ENCODE results near the gene MTFR1L. TPM values are rescaled to one million over a fixed set of nuclear protein-coding genes. Genes with fewer than 3 reads are reported as not detected.

Gene MTFR1L
- total and polyA plus RNA-seq, 5 donors from 2014 or later = 29.7 to 56.1 (median 32.9) TPM

DNA sequence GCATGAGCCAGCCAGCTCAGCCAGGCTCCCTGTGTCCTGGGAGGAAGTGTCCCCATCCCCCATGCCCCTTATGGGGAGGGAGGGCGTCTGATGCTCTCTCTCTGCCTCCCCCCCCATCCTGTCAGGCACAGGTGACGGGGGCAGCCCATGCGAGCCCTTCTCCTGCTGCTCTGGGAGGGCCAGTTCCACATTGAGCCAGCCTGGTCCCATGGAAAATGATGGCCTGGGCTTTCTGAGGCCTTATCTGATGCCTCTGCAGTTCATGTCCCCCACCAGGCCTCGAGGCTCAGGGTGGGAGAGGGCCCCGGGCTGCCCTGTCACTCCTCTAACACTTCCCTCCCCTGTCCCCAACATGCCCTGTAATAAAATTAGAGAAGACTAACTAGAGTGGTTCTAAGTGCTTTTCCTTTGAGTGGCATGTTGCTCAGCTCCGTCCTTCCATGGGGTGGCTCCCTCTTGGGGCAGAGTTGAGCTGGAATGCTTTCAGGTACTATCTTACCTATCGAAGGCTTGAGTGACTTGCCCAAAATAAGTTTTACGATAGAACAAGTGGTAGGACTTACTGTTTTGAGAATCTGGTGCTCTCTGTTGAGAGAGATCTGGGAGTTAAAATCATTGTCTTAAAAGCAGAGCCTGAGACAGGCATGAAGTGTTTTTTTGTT is 1.8 kb upstream of the MTFR1L start:
- H3K9me3 Mint-ChIP-seq = no peaks in the 10 kb centered on the region
- peaks cover 12% of the 10 kb centered on the region for H3K36me3 Mint-ChIP-seq
- ATAC-seq (ENCODE audit: low read depth in 2 of 2) (no peak), DNase-seq (no peak)
- H3K27me3 Mint-ChIP-seq = no peaks in the 10 kb centered on the region
- H3K27ac Mint-ChIP-seq = peak overlapping the region; percentile 85 to 96 (median 93)
- no peaks in the 10 kb centered on the region for H3K36me3 ChIP-seq (ENCODE audit: control insufficient read depth, insufficient read depth, low read length)
- no peaks in the 10 kb centered on the region for H3K27me3 ChIP-seq (ENCODE audit: control insufficient read depth, insufficient read depth, low read length)
- peaks cover 5 to 40% (median 16%) of the 10 kb centered on the region in 4 donors for H3K4me1 Mint-ChIP-seq
- H3K9me3 ChIP-seq (ENCODE audit: control insufficient read depth in 2 of 2, low read length in 2 of 2) = no peaks in the 10 kb centered on the region
- H3K27ac ChIP-seq (ENCODE audit: insufficient read depth, low read length, poor library complexity, severe bottlenecking) = no peak overlapping the region
- H3K4me3 ChIP-seq (ENCODE audit: low read depth, low read length) = no peak overlapping the region
- H3K4me3 Mint-ChIP-seq = peak overlapping the region; percentile 82 to 94 (median 86)
- peaks cover 23% of the 10 kb centered on the region for H3K4me1 ChIP-seq (ENCODE audit: control insufficient read depth, insufficient read depth, low read length, poor library complexity, severe bottlenecking)

GRCh38 chr1:25818569-25818968 is 1.2 kb upstream of the MTFR1L start:
- H3K9me3 Mint-ChIP-seq = no peaks in the 10 kb centered on the region
- peak overlapping the region; percentile 93 to 99 (median 96) for H3K27ac Mint-ChIP-seq
- H3K27ac ChIP-seq (ENCODE audit: insufficient read depth, low read length, poor library complexity, severe bottlenecking) = no peak overlapping the region
- H3K4me3 ChIP-seq (ENCODE audit: low read depth, low read length) = no peak overlapping the region
- peaks cover 8% of the 10 kb centered on the region for H3K36me3 Mint-ChIP-seq
- no peaks in the 10 kb centered on the region for H3K27me3 ChIP-seq (ENCODE audit: control insufficient read depth, insufficient read depth, low read length)
- H3K4me3 Mint-ChIP-seq = peak overlapping the region; percentile 88 to 98 (median 96)
- no peak for DNase-seq
- no peaks in the 10 kb centered on the region for H3K36me3 ChIP-seq (ENCODE audit: control insufficient read depth, insufficient read depth, low read length)
- H3K9me3 ChIP-seq (ENCODE audit: control insufficient read depth in 2 of 2, low read length in 2 of 2) = no peaks in the 10 kb centered on the region
- peaks cover 23% of the 10 kb centered on the region for H3K4me1 ChIP-seq (ENCODE audit: control insufficient read depth, insufficient read depth, low read length, poor library complexity, severe bottlenecking)
- H3K4me1 Mint-ChIP-seq = peaks cover 5 to 40% (median 16%) of the 10 kb centered on the region in 4 donors
- no peaks in the 10 kb centered on the region for H3K27me3 Mint-ChIP-seq
- ATAC-seq (ENCODE audit: low read depth in 2 of 2) = no peak

DNA sequence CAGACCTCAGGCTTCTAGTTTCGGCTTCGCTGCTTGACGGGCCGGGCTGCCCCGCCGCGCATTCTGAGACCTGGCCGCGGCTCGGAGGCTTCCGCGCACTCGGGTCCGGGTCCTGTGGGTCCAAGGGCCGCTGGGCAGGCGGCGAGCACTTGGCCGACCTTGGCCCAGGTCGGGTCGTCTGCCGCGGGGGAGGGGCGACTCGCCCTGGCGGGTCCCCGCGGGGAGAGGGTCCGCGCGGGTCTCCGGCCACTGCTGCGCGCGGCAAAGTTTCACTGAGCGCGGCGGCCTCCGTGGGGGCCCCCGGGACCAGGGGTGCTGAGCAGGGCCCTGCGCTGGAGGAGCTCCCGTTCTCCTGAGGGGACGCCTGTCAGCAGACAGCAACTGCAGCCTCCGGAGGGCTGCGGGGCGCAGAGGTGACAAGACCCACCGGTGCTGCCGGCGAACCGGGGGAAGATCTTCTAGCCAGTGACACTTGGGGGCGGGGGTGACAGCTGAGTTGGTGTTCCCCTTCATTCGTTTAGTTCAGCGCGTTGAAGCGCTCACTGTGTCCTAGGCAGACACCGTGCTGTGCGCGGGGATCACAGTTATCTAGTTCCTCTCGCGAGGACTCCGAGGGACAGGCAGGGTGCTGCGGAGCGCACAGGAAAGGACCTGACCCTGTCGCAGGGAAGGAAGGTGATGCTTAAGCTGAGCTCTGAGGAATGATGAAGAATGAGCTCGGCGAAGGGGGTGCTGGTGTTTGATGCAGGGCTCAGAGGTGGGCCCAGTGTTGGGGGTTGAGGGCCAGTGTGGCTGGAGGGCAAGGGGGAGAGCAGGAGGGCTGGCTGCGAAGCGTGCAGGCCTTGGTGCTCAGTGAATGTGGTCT is 725 bp downstream of the MTFR1L start:
- H3K27me3 ChIP-seq (ENCODE audit: control insufficient read depth, insufficient read depth, low read length) = no peaks in the 10 kb centered on the region
- peak overlapping the region; percentile 86 for H3K27ac ChIP-seq (ENCODE audit: insufficient read depth, low read length, poor library complexity, severe bottlenecking)
- peak; percentile 69 to 71 for ATAC-seq (ENCODE audit: low read depth in 2 of 2)
- peaks cover 5% of the 10 kb centered on the region for H3K36me3 Mint-ChIP-seq
- no peaks in the 10 kb centered on the region for H3K27me3 Mint-ChIP-seq
- peak; percentile 45 to 90 (median 74) for DNase-seq
- peaks cover 11 to 40% (median 17%) of the 10 kb centered on the region in 4 donors for H3K4me1 Mint-ChIP-seq
- H3K36me3 ChIP-seq (ENCODE audit: control insufficient read depth, insufficient read depth, low read length) = no peaks in the 10 kb centered on the region
- peaks cover 23% of the 10 kb centered on the region for H3K4me1 ChIP-seq (ENCODE audit: control insufficient read depth, insufficient read depth, low read length, poor library complexity, severe bottlenecking)
- H3K9me3 ChIP-seq (ENCODE audit: control insufficient read depth in 2 of 2, low read length in 2 of 2) = no peaks in the 10 kb centered on the region
- H3K4me3 Mint-ChIP-seq = peak overlapping the region; percentile 88 to 98 (median 96)
- H3K4me3 ChIP-seq (ENCODE audit: low read depth, low read length) = peak overlapping the region; percentile 72
- peak overlapping the region; percentile 96 to 99 (median 97) for H3K27ac Mint-ChIP-seq
- no peaks in the 10 kb centered on the region for H3K9me3 Mint-ChIP-seq

DNA sequence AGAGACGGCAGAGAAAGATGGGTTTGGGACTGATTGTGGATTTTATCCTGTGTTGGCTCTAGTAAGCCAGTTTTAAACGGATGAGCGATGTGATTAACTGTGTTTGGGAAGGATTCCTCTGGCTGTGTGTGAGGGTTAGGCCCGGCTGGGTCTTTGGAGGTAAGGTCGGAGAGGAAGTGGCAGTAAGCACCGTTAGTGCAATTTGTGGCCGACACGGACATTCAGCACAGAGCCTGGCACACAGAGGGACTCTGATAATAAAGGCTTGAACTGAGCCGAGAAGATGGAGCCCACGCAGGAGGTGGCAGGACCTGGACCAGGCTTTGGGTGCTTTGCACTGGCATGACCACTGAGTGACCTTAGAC is 1.3 kb downstream of the MTFR1L start:
- H3K27ac Mint-ChIP-seq = peak overlapping the region; percentile 96 to 97 (median 96)
- peaks cover 2% of the 10 kb centered on the region for H3K36me3 ChIP-seq (ENCODE audit: control insufficient read depth, insufficient read depth, low read length)
- no peaks in the 10 kb centered on the region for H3K27me3 Mint-ChIP-seq
- H3K36me3 Mint-ChIP-seq = peaks cover 6% of the 10 kb centered on the region
- DNase-seq (no peak), ATAC-seq (ENCODE audit: low read depth in 2 of 2) (no peak)
- peaks cover 23% of the 10 kb centered on the region for H3K4me1 ChIP-seq (ENCODE audit: control insufficient read depth, insufficient read depth, low read length, poor library complexity, severe bottlenecking)
- no peaks in the 10 kb centered on the region for H3K9me3 ChIP-seq (ENCODE audit: control insufficient read depth in 2 of 2, low read length in 2 of 2)
- no peaks in the 10 kb centered on the region for H3K27me3 ChIP-seq (ENCODE audit: control insufficient read depth, insufficient read depth, low read length)
- H3K4me3 ChIP-seq (ENCODE audit: low read depth, low read length) = peak overlapping the region; percentile 72
- peaks cover 11 to 40% (median 17%) of the 10 kb centered on the region in 4 donors for H3K4me1 Mint-ChIP-seq
- peak overlapping the region; percentile 86 for H3K27ac ChIP-seq (ENCODE audit: insufficient read depth, low read length, poor library complexity, severe bottlenecking)
- peak overlapping the region; percentile 88 to 97 (median 94) for H3K4me3 Mint-ChIP-seq
- no peaks in the 10 kb centered on the region for H3K9me3 Mint-ChIP-seq

GRCh38 chr1:25821630-25822091 is 1.9 kb downstream of the MTFR1L start:
- H3K4me3 ChIP-seq (ENCODE audit: low read depth, low read length) = peak overlapping the region; percentile 72
- peak overlapping the region; percentile 96 to 98 (median 96) for H3K27ac Mint-ChIP-seq
- H3K4me3 Mint-ChIP-seq = peak overlapping the region; percentile 83 to 97 (median 90)
- no peaks in the 10 kb centered on the region for H3K27me3 Mint-ChIP-seq
- ATAC-seq (ENCODE audit: low read depth in 2 of 2) (no peak), DNase-seq (no peak)
- H3K4me1 Mint-ChIP-seq = peaks cover 11 to 40% (median 17%) of the 10 kb centered on the region in 4 donors
- H3K9me3 ChIP-seq (ENCODE audit: control insufficient read depth in 2 of 2, low read length in 2 of 2) = no peaks in the 10 kb centered on the region
- no peaks in the 10 kb centered on the region for H3K9me3 Mint-ChIP-seq
- H3K27ac ChIP-seq (ENCODE audit: insufficient read depth, low read length, poor library complexity, severe bottlenecking) = peak overlapping the region; percentile 86
- H3K36me3 ChIP-seq (ENCODE audit: control insufficient read depth, insufficient read depth, low read length) = peaks cover 7% of the 10 kb centered on the region
- H3K27me3 ChIP-seq (ENCODE audit: control insufficient read depth, insufficient read depth, low read length) = no peaks in the 10 kb centered on the region
- H3K4me1 ChIP-seq (ENCODE audit: control insufficient read depth, insufficient read depth, low read length, poor library complexity, severe bottlenecking) = peaks cover 23% of the 10 kb centered on the region
- peaks cover 10% of the 10 kb centered on the region for H3K36me3 Mint-ChIP-seq

- Histone ChIP-seq H3K36me3 (ENCODE audit: control insufficient read depth, insufficient read depth, low read length) (peaks cover 43% of the 10 kb centered on the region), H3K27ac (ENCODE audit: insufficient read depth, low read length, poor library complexity, severe bottlenecking) (no peak overlapping the region), H3K4me1 (ENCODE audit: control insufficient read depth, insufficient read depth, low read length, poor library complexity, severe bottlenecking) (peaks cover 14% of the 10 kb centered on the region), H3K9me3 (ENCODE audit: control insufficient read depth in 2 of 2, low read length in 2 of 2) (no peaks in the 10 kb centered on the region), H3K4me3 (ENCODE audit: low read depth, low read length) (no peak overlapping the region), H3K27me3 (ENCODE audit: control insufficient read depth, insufficient read depth, low read length) (no peaks in the 10 kb centered on the region)
- ATAC-seq (ENCODE audit: low read depth in 2 of 2) (no peak), DNase-seq (no peak)
- H3K36me3 Mint-ChIP-seq = peaks cover 30% of the 10 kb centered on the region
- H3K27me3 Mint-ChIP-seq = no peaks in the 10 kb centered on the region
- peaks cover 11 to 22% (median 18%) of the 10 kb centered on the region in 4 donors for H3K4me1 Mint-ChIP-seq
- no peak overlapping the region for H3K4me3 Mint-ChIP-seq
- no peaks in the 10 kb centered on the region for H3K9me3 Mint-ChIP-seq
- no peak overlapping the region for H3K27ac Mint-ChIP-seq
Observed at GRCh38 chr1:25825605-25826004, 5.9 kb downstream of the MTFR1L start.

GRCh38 chr1:25826571-25826970 is 6.8 kb downstream of the MTFR1L start:
- H3K36me3 ChIP-seq (ENCODE audit: control insufficient read depth, insufficient read depth, low read length) = peaks cover 52% of the 10 kb centered on the region
- no peaks in the 10 kb centered on the region for H3K9me3 ChIP-seq (ENCODE audit: control insufficient read depth in 2 of 2, low read length in 2 of 2)
- Mint-ChIP-seq H3K4me3 (no peak overlapping the region), H3K4me1 (peaks cover 4 to 14% (median 12%) of the 10 kb centered on the region in 4 donors), H3K27me3 (no peaks in the 10 kb centered on the region), H3K27ac (no peak overlapping the region), H3K36me3 (peaks cover 36% of the 10 kb centered on the region), H3K9me3 (no peaks in the 10 kb centered on the region)
- H3K27me3 ChIP-seq (ENCODE audit: control insufficient read depth, insufficient read depth, low read length) = no peaks in the 10 kb centered on the region
- DNase-seq = no peak
- H3K4me3 ChIP-seq (ENCODE audit: low read depth, low read length) = no peak overlapping the region
- peaks cover 4% of the 10 kb centered on the region for H3K4me1 ChIP-seq (ENCODE audit: control insufficient read depth, insufficient read depth, low read length, poor library complexity, severe bottlenecking)
- H3K27ac ChIP-seq (ENCODE audit: insufficient read depth, low read length, poor library complexity, severe bottlenecking) = no peak overlapping the region
- ATAC-seq (ENCODE audit: low read depth in 2 of 2) = no peak

Measured in CD4-positive, CD25-positive, alpha-beta regulatory T cell (primary cell).